ENCODE measurements around the gene CDCP1. TPM values are rescaled to one million over a fixed set of nuclear protein-coding genes. Genes with fewer than 3 reads are reported as not detected.
A peak's percentile ranks its signal among the peaks of the same experiment; 100 is the strongest.

The CDCP1 gene
- total and polyA plus RNA-seq, 9 donors: 0.04 to 1.9 (median 0.37) TPM

GRCh38 chr3:45116350-45116749 is 29.8 kb downstream of the CDCP1 start:
- H3K4me1 ChIP-seq (ENCODE audit: control insufficient read depth, insufficient read depth, low read length): no peaks in the 10 kb centered on the region
- no peak overlapping the region for H3K4me3 ChIP-seq (ENCODE audit: low read length)
- H3K27ac ChIP-seq (ENCODE audit: low read length): no peak overlapping the region
- no CpG with 5 or more reads among the region's 4 CpGs for WGBS (ENCODE audit: insufficient coverage)
- no peaks in the 10 kb centered on the region for H3K9me3 ChIP-seq (replicated peaks; ENCODE audit: control insufficient read depth, low read depth, low read length)
- H3K27me3 ChIP-seq (ENCODE audit: control insufficient read depth, insufficient read depth, low read length): peaks cover 3% of the 10 kb centered on the region
- no peaks in the 10 kb centered on the region for H3K36me3 ChIP-seq (ENCODE audit: control insufficient read depth, insufficient read depth, low read length)
- DNase-seq: no peak

- Histone ChIP-seq H3K36me3 (ENCODE audit: control insufficient read depth, insufficient read depth, low read length) (no peaks in the 10 kb centered on the region), H3K4me3 (ENCODE audit: low read length) (no peak overlapping the region), H3K27me3 (ENCODE audit: control insufficient read depth, insufficient read depth, low read length) (peaks cover 3% of the 10 kb centered on the region), H3K9me3 (replicated peaks; ENCODE audit: control insufficient read depth, low read depth, low read length) (no peaks in the 10 kb centered on the region), H3K4me1 (ENCODE audit: control insufficient read depth, insufficient read depth, low read length) (no peaks in the 10 kb centered on the region), H3K27ac (ENCODE audit: low read length) (no peak overlapping the region)
- WGBS (ENCODE audit: insufficient coverage): 32% methylated on average over 2 of the region's 6 CpGs
- DNase-seq: no peak
These were observed 32.5 kb downstream of the CDCP1 start for GRCh38 chr3:45113625-45114050.

- WGBS (ENCODE audit: insufficient coverage): 47% methylated on average over 2 of the region's 4 CpGs
These were observed 33.2 kb downstream of the CDCP1 start for GRCh38 chr3:45112939-45113338.

GRCh38 chr3:45110509-45110833 is 35.7 kb downstream of the CDCP1 start:
- no peaks in the 10 kb centered on the region for H3K36me3 ChIP-seq (ENCODE audit: control insufficient read depth, insufficient read depth, low read length)
- H3K4me1 ChIP-seq (ENCODE audit: control insufficient read depth, insufficient read depth, low read length): no peaks in the 10 kb centered on the region
- H3K27ac ChIP-seq (ENCODE audit: low read length): no peak overlapping the region
- 95% methylated on average over 3 of the region's 10 CpGs for whole genome bisulfite sequencing (ENCODE audit: insufficient coverage)
- no peaks in the 10 kb centered on the region for H3K9me3 ChIP-seq (replicated peaks; ENCODE audit: control insufficient read depth, low read depth, low read length)
- peaks cover 6% of the 10 kb centered on the region for H3K27me3 ChIP-seq (ENCODE audit: control insufficient read depth, insufficient read depth, low read length)
- no peak overlapping the region for H3K4me3 ChIP-seq (ENCODE audit: low read length)
- DNase-seq: no peak

More at GRCh38 chr3:45112939-45113338, 33.2 kb downstream of the CDCP1 start:
- Histone ChIP-seq H3K4me1 (ENCODE audit: control insufficient read depth, insufficient read depth, low read length) (no peaks in the 10 kb centered on the region), H3K36me3 (ENCODE audit: control insufficient read depth, insufficient read depth, low read length) (no peaks in the 10 kb centered on the region), H3K9me3 (replicated peaks; ENCODE audit: control insufficient read depth, low read depth, low read length) (no peaks in the 10 kb centered on the region), H3K27ac (ENCODE audit: low read length) (no peak overlapping the region), H3K27me3 (ENCODE audit: control insufficient read depth, insufficient read depth, low read length) (peaks cover 3% of the 10 kb centered on the region), H3K4me3 (ENCODE audit: low read length) (no peak overlapping the region)
- no peak for DNase-seq

- Histone ChIP-seq H3K9me3 (replicated peaks; ENCODE audit: control insufficient read depth, low read depth, low read length) (no peaks in the 10 kb centered on the region), H3K4me1 (ENCODE audit: control insufficient read depth, insufficient read depth, low read length) (no peaks in the 10 kb centered on the region), H3K36me3 (ENCODE audit: control insufficient read depth, insufficient read depth, low read length) (no peaks in the 10 kb centered on the region), H3K27ac (ENCODE audit: low read length) (no peak overlapping the region), H3K4me3 (ENCODE audit: low read length) (no peak overlapping the region), H3K27me3 (ENCODE audit: control insufficient read depth, insufficient read depth, low read length) (peaks cover 6% of the 10 kb centered on the region)
- 66% methylated on average over 2 of the region's 7 CpGs for WGBS (ENCODE audit: insufficient coverage)
- peak; percentile 47 for DNase-seq
These were observed 36.2 kb downstream of the CDCP1 start for GRCh38 chr3:45109771-45110508.

GRCh38 chr3:45106874-45107273 is 39.3 kb downstream of the CDCP1 start:
- Histone ChIP-seq H3K4me3 (ENCODE audit: low read length) (no peak overlapping the region), H3K27ac (ENCODE audit: low read length) (no peak overlapping the region), H3K36me3 (ENCODE audit: control insufficient read depth, insufficient read depth, low read length) (no peaks in the 10 kb centered on the region), H3K27me3 (ENCODE audit: control insufficient read depth, insufficient read depth, low read length) (peaks cover 3% of the 10 kb centered on the region), H3K9me3 (replicated peaks; ENCODE audit: control insufficient read depth, low read depth, low read length) (no peaks in the 10 kb centered on the region), H3K4me1 (ENCODE audit: control insufficient read depth, insufficient read depth, low read length) (no peaks in the 10 kb centered on the region)
- DNase-seq: no peak
- WGBS (ENCODE audit: insufficient coverage): 83% methylated on average over 2 of the region's 2 CpGs

- no peak overlapping the region for H3K27ac ChIP-seq (ENCODE audit: low read length)
- peaks cover 3% of the 10 kb centered on the region for H3K27me3 ChIP-seq (ENCODE audit: control insufficient read depth, insufficient read depth, low read length)
- no peaks in the 10 kb centered on the region for H3K9me3 ChIP-seq (replicated peaks; ENCODE audit: control insufficient read depth, low read depth, low read length)
- H3K4me1 ChIP-seq (ENCODE audit: control insufficient read depth, insufficient read depth, low read length): no peaks in the 10 kb centered on the region
- no peaks in the 10 kb centered on the region for H3K36me3 ChIP-seq (ENCODE audit: control insufficient read depth, insufficient read depth, low read length)
- no peak overlapping the region for H3K4me3 ChIP-seq (ENCODE audit: low read length)
- WGBS (ENCODE audit: insufficient coverage): 72% methylated on average over 4 of the region's 5 CpGs
- DNase-seq: no peak
These were observed 40.1 kb downstream of the CDCP1 start for GRCh38 chr3:45105855-45106671.

- H3K27me3 ChIP-seq (ENCODE audit: control insufficient read depth, insufficient read depth, low read length): peaks cover 3% of the 10 kb centered on the region
- no peak overlapping the region for H3K27ac ChIP-seq (ENCODE audit: low read length)
- no peak for DNase-seq
- H3K36me3 ChIP-seq (ENCODE audit: control insufficient read depth, insufficient read depth, low read length): no peaks in the 10 kb centered on the region
- no peak overlapping the region for H3K4me3 ChIP-seq (ENCODE audit: low read length)
- WGBS (ENCODE audit: insufficient coverage): 50% methylated on average over 3 of the region's 8 CpGs
- no peaks in the 10 kb centered on the region for H3K4me1 ChIP-seq (ENCODE audit: control insufficient read depth, insufficient read depth, low read length)
- no peaks in the 10 kb centered on the region for H3K9me3 ChIP-seq (replicated peaks; ENCODE audit: control insufficient read depth, low read depth, low read length)
These were observed 41.2 kb downstream of the CDCP1 start for GRCh38 chr3:45104715-45105711.

GRCh38 chr3:45103753-45104714 is 42.1 kb downstream of the CDCP1 start:
- Histone ChIP-seq H3K36me3 (ENCODE audit: control insufficient read depth, insufficient read depth, low read length) (no peaks in the 10 kb centered on the region), H3K4me1 (ENCODE audit: control insufficient read depth, insufficient read depth, low read length) (no peaks in the 10 kb centered on the region), H3K27me3 (ENCODE audit: control insufficient read depth, insufficient read depth, low read length) (peaks cover 3% of the 10 kb centered on the region), H3K4me3 (ENCODE audit: low read length) (no peak overlapping the region), H3K27ac (ENCODE audit: low read length) (no peak overlapping the region), H3K9me3 (replicated peaks; ENCODE audit: control insufficient read depth, low read depth, low read length) (no peaks in the 10 kb centered on the region)
- no peak for DNase-seq
- no CpG with 5 or more reads among the region's 4 CpGs for WGBS (ENCODE audit: insufficient coverage)

All from muscle of leg (tissue), 11 donors.